ENCODE measurements around the gene TXNRD1.

TXNRD1 gene

DNA sequence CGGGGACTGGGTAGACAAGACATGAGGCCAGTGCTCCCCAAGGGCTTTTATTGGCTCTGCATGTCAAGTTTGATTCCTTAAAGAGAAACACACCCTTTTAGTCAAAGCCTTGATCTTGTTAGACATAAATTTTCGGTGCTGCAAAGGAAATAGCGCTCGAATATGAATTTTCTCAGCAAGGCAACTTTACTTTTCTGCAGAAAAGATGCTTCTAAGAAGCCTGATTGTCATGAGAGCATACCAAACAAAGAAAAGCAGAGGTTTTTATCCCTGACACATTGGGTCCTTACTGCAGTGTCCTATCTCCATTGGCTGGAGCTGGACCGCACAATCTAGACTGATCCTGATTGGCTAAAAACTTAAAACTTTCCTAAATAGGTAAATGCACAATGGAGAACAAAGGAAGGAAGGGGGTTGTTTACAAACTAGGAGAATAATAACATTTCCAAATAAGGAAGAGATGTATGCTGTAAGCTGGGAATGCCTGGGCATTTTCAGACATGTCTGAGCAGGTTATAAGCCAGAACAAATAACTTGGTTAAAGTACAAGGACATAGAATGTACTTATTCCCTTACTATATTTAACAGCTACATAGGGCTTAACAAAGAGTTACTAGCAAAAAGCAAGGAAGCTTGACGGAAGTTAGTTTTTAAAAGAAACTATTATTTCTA, 17.2 kb downstream of the TXNRD1 start:
- Histone ChIP-seq H3K56ac (ENCODE audit: low read length) (no peak overlapping the region), H3K4me1 (ENCODE audit: control insufficient read depth, low read depth, low read length) (no peaks in the 10 kb centered on the region), H3K18ac (ENCODE audit: low read length) (no peak overlapping the region), H3K23ac (ENCODE audit: low read length) (no peak overlapping the region), H2BK120ac (ENCODE audit: low read depth, low read length) (no peak overlapping the region), H3K9ac (ENCODE audit: low read length) (no peak overlapping the region), H4K5ac (ENCODE audit: low read length) (no peak overlapping the region), H3K4ac (ENCODE audit: low read depth, low read length) (no peak overlapping the region), H3K4me3 (ENCODE audit: low read length) (no peak overlapping the region), H3K27ac (ENCODE audit: low read depth, low read length) (no peak overlapping the region), H4K8ac (ENCODE audit: low read depth, low read length) (no peak overlapping the region), H2BK5ac (ENCODE audit: low read length) (no peak overlapping the region), H3K79me1 (ENCODE audit: low read length) (no peaks in the 10 kb centered on the region), H3K79me2 (ENCODE audit: control insufficient read depth, insufficient read depth, low read length) (no peaks in the 10 kb centered on the region), H2AK5ac (ENCODE audit: low read length) (no peak overlapping the region), H3K4me2 (ENCODE audit: low read length) (no peak overlapping the region), H3K36me3 (ENCODE audit: control insufficient read depth, insufficient read depth, low read length) (no peaks in the 10 kb centered on the region), H3K27me3 (ENCODE audit: insufficient read depth, low read length, poor library complexity) (no peaks in the 10 kb centered on the region), H2BK15ac (replicated peaks; ENCODE audit: low read depth) (no peak overlapping the region)
- WGBS (ENCODE audit: extremely low coverage, insufficient coverage, low lambda C conversion rate), result no CpG with 5 or more reads among the region's 6 CpGs
- DNase-seq, result no peak

DNA sequence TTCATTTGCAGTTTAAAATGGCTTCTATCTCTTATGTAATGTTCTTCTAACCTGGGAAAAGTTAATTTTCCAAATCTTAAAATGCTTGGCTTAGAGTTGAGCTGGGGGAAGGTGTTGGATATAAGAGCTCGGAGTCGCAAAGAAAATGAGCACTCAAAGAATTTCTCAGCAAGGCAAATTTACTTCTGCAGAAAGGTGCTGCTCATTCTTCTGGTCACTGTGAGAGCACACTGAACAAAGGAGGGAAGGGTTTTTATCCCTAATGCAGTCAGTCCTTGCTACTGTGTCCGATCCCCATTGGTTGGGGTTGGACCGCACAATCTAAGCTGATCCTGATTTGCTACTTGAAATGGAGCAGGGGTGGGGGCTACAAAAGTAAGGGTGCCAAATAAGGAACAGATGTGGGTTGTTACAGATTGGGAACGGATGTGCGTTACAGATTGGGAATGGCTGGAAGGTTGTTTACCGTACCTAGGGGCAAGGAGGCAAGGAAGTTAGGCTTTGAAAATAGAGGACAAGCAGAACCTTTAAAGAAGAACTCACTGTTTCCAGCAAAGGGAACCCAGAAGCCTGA, 19.4 kb downstream of the TXNRD1 start:
- Histone ChIP-seq H3K4ac (ENCODE audit: low read depth, low read length) (no peak overlapping the region), H3K56ac (ENCODE audit: low read length) (no peak overlapping the region), H2AK5ac (ENCODE audit: low read length) (no peak overlapping the region), H2BK15ac (replicated peaks; ENCODE audit: low read depth) (no peak overlapping the region), H3K27me3 (ENCODE audit: insufficient read depth, low read length, poor library complexity) (no peaks in the 10 kb centered on the region), H3K36me3 (ENCODE audit: control insufficient read depth, insufficient read depth, low read length) (no peaks in the 10 kb centered on the region), H3K4me1 (ENCODE audit: control insufficient read depth, low read depth, low read length) (no peaks in the 10 kb centered on the region), H3K18ac (ENCODE audit: low read length) (no peak overlapping the region), H3K79me1 (ENCODE audit: low read length) (no peaks in the 10 kb centered on the region), H3K23ac (ENCODE audit: low read length) (no peak overlapping the region), H3K4me3 (ENCODE audit: low read length) (no peak overlapping the region), H3K79me2 (ENCODE audit: control insufficient read depth, insufficient read depth, low read length) (no peaks in the 10 kb centered on the region), H4K5ac (ENCODE audit: low read length) (no peak overlapping the region), H4K8ac (ENCODE audit: low read depth, low read length) (no peak overlapping the region), H3K27ac (ENCODE audit: low read depth, low read length) (no peak overlapping the region), H3K4me2 (ENCODE audit: low read length) (no peak overlapping the region), H2BK120ac (ENCODE audit: low read depth, low read length) (no peak overlapping the region), H2BK5ac (ENCODE audit: low read length) (no peak overlapping the region), H3K9ac (ENCODE audit: low read length) (no peak overlapping the region)
- no peak for DNase-seq
- WGBS (ENCODE audit: extremely low coverage, insufficient coverage, low lambda C conversion rate), result no CpG with 5 or more reads among the region's 7 CpGs

DNA sequence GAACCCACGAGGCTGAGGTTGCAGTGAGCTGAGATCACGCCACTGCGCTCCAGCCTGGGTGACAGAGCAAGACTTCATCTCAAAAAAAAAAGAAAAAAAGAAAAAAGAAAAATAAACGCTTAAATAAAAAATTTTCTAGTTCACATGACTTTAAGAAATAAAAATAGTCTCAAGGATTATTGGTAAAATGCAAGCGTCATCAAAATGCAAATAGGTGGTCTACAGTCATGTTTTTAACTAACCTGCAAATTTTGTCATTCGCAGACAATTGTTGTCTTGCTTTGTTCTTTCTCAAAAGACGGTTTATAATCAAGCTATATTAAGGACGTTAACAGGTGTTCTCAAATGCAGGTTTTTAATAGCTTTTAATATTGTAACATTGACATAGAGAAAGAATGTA, 22.4 kb downstream of the TXNRD1 start:
- no peak overlapping the region for H3K27ac ChIP-seq (ENCODE audit: low read depth, low read length)
- DNase-seq, result no peak
- H3K9ac ChIP-seq (ENCODE audit: low read length), result no peak overlapping the region
- H3K4ac ChIP-seq (ENCODE audit: low read depth, low read length), result no peak overlapping the region
- no peak overlapping the region for H2BK120ac ChIP-seq (ENCODE audit: low read depth, low read length)
- H3K79me1 ChIP-seq (ENCODE audit: low read length), result no peaks in the 10 kb centered on the region
- no peak overlapping the region for H2BK15ac ChIP-seq (replicated peaks; ENCODE audit: low read depth)
- no peaks in the 10 kb centered on the region for H3K27me3 ChIP-seq (ENCODE audit: insufficient read depth, low read length, poor library complexity)
- H3K4me3 ChIP-seq (ENCODE audit: low read length), result no peak overlapping the region
- H3K79me2 ChIP-seq (ENCODE audit: control insufficient read depth, insufficient read depth, low read length), result no peaks in the 10 kb centered on the region
- H2AK5ac ChIP-seq (ENCODE audit: low read length), result no peak overlapping the region
- no peak overlapping the region for H4K8ac ChIP-seq (ENCODE audit: low read depth, low read length)
- H3K56ac ChIP-seq (ENCODE audit: low read length), result no peak overlapping the region
- H4K5ac ChIP-seq (ENCODE audit: low read length), result no peak overlapping the region
- no peak overlapping the region for H3K4me2 ChIP-seq (ENCODE audit: low read length)
- no peak overlapping the region for H2BK5ac ChIP-seq (ENCODE audit: low read length)
- no peaks in the 10 kb centered on the region for H3K36me3 ChIP-seq (ENCODE audit: control insufficient read depth, insufficient read depth, low read length)
- no peak overlapping the region for H3K23ac ChIP-seq (ENCODE audit: low read length)
- no CpG with 5 or more reads among the region's 8 CpGs for WGBS (ENCODE audit: extremely low coverage, insufficient coverage, low lambda C conversion rate)
- H3K18ac ChIP-seq (ENCODE audit: low read length), result no peak overlapping the region
- H3K4me1 ChIP-seq (ENCODE audit: control insufficient read depth, low read depth, low read length), result no peaks in the 10 kb centered on the region

DNA sequence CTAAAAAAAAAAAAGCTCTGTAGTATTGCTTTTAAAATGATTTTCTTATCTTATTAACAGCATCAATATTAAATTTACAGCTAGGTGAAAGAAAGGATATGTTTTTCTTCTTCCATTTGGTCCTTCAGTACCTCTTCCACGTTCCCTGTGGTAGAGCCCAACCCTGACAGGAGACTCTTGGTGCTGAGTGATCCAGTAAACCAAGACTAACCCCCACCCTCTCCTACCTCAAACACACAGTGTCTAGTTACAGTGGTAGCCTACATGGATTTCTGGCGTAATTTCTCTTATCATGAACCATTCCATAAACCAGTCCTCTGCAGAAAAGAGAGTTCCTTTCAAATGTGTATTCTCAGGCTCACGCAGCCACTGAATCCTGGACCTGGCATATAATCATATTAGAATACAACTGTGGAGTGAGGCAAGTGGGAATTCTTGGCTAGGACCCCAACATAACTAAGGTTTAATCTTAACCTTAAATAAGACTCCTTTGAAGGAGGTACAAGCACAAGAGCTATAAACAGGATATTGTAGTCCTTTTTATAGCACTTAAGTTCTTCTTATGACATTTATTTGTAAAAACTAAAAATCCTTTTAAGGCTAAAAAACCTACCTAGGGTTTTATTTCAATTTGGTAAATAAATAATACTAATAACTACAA, 27.1 kb downstream of the TXNRD1 start:
- Histone ChIP-seq H2BK15ac (replicated peaks; ENCODE audit: low read depth) (no peak overlapping the region), H2BK5ac (ENCODE audit: low read length) (no peak overlapping the region), H3K18ac (ENCODE audit: low read length) (no peak overlapping the region), H3K79me2 (ENCODE audit: control insufficient read depth, insufficient read depth, low read length) (no peaks in the 10 kb centered on the region), H3K27ac (ENCODE audit: low read depth, low read length) (no peak overlapping the region), H3K36me3 (ENCODE audit: control insufficient read depth, insufficient read depth, low read length) (no peaks in the 10 kb centered on the region), H4K5ac (ENCODE audit: low read length) (no peak overlapping the region), H3K27me3 (ENCODE audit: insufficient read depth, low read length, poor library complexity) (no peaks in the 10 kb centered on the region), H3K4me2 (ENCODE audit: low read length) (no peak overlapping the region), H4K8ac (ENCODE audit: low read depth, low read length) (no peak overlapping the region), H3K56ac (ENCODE audit: low read length) (no peak overlapping the region), H3K23ac (ENCODE audit: low read length) (no peak overlapping the region), H3K9ac (ENCODE audit: low read length) (no peak overlapping the region), H2AK5ac (ENCODE audit: low read length) (no peak overlapping the region), H3K79me1 (ENCODE audit: low read length) (no peaks in the 10 kb centered on the region), H2BK120ac (ENCODE audit: low read depth, low read length) (no peak overlapping the region), H3K4ac (ENCODE audit: low read depth, low read length) (no peak overlapping the region), H3K4me1 (ENCODE audit: control insufficient read depth, low read depth, low read length) (no peaks in the 10 kb centered on the region), H3K4me3 (ENCODE audit: low read length) (no peak overlapping the region)
- no CpG with 5 or more reads among the region's 3 CpGs for WGBS (ENCODE audit: extremely low coverage, insufficient coverage, low lambda C conversion rate)
- no peak for DNase-seq

DNA sequence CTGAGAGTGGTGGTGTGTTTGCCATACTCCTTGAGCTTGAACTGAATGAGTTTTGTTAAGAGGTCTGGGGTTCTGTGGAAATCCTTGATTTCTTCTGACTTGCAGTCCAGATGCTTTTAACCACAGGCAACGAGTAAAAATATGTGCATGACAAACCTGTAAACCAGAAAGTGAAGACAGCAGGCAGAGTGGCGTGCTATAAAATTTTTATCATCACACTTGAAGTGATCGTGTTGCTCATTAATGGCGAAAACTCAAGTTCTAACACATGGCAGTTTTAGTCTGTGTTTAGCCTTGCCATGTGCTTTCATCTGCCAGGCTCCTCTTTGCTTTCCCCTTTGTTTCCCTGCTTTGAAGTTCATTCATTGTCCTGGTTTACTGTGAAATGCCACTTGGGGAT, 28.0 kb downstream of the TXNRD1 start:
- Histone ChIP-seq H4K8ac (ENCODE audit: low read depth, low read length) (no peak overlapping the region), H3K23ac (ENCODE audit: low read length) (no peak overlapping the region), H3K79me1 (ENCODE audit: low read length) (no peaks in the 10 kb centered on the region), H2AK5ac (ENCODE audit: low read length) (no peak overlapping the region), H3K18ac (ENCODE audit: low read length) (no peak overlapping the region), H3K27me3 (ENCODE audit: insufficient read depth, low read length, poor library complexity) (no peaks in the 10 kb centered on the region), H3K4ac (ENCODE audit: low read depth, low read length) (no peak overlapping the region), H2BK120ac (ENCODE audit: low read depth, low read length) (no peak overlapping the region), H2BK15ac (replicated peaks; ENCODE audit: low read depth) (no peak overlapping the region), H3K9ac (ENCODE audit: low read length) (no peak overlapping the region), H2BK5ac (ENCODE audit: low read length) (no peak overlapping the region), H3K4me2 (ENCODE audit: low read length) (no peak overlapping the region), H3K79me2 (ENCODE audit: control insufficient read depth, insufficient read depth, low read length) (no peaks in the 10 kb centered on the region), H3K4me3 (ENCODE audit: low read length) (no peak overlapping the region), H3K56ac (ENCODE audit: low read length) (no peak overlapping the region), H3K36me3 (ENCODE audit: control insufficient read depth, insufficient read depth, low read length) (no peaks in the 10 kb centered on the region), H4K5ac (ENCODE audit: low read length) (no peak overlapping the region), H3K27ac (ENCODE audit: low read depth, low read length) (no peak overlapping the region), H3K4me1 (ENCODE audit: control insufficient read depth, low read depth, low read length) (no peaks in the 10 kb centered on the region)
- DNase-seq, result no peak
- WGBS (ENCODE audit: extremely low coverage, insufficient coverage, low lambda C conversion rate), result no CpG with 5 or more reads among the region's 4 CpGs
